Smooth muscle cell (in vitro differentiated cells): ENCODE measurements around the gene CNOT6L. TPM values are rescaled to one million over a fixed set of nuclear protein-coding genes. Genes with fewer than 3 reads are reported as not detected.
A peak's percentile ranks its signal among the peaks of the same experiment; 100 is the strongest.

ENCODE experiments used
- DNase-seq: peaks from one replicate; lab custom pipeline; 2025; ENCODE audit not compliant: unreplicated experiment; lab: John Stamatoyannopoulos, UW
- H2AFZ ChIP-seq: fragments of 200-600 bp; sonication (generic); 2 replicates; pipeline ENCODE4 v1.6.0; 2016; ENCODE audit warnings: antibody characterized with exemption, low read depth, mild to moderate bottlenecking
- H3F3A ChIP-seq: fragments of 200-600 bp; sonication (generic); 2 replicates; pipeline ENCODE4 v1.6.0; 2017; ENCODE audit warnings: antibody characterized with exemption, low read depth
- H3K27ac ChIP-seq: fragments of 200-600 bp; sonication (generic); 2 replicates; pipeline ENCODE4 v1.5.1; 2016; ENCODE audit warnings: low read depth, mild to moderate bottlenecking
- H3K27me3 ChIP-seq: fragments of 200-600 bp; sonication (generic); 2 replicates; pipeline ENCODE4 v1.6.1; 2016; ENCODE audit warnings: low read depth, mild to moderate bottlenecking
- H3K36me3 ChIP-seq: fragments of 200-600 bp; sonication (generic); 2 replicates; pipeline ENCODE4 v1.5.1; 2016; ENCODE audit warnings: low read depth
- H3K4me1 ChIP-seq: fragments of 200-600 bp; sonication (generic); 2 replicates; pipeline ENCODE4 v1.5.1; 2016; ENCODE audit warnings: low read depth
- H3K4me2 ChIP-seq: fragments of 200-600 bp; sonication (generic); 2 replicates; pipeline ENCODE4 v1.6.0; 2016; ENCODE audit warnings: mild to moderate bottlenecking
- H3K4me3 ChIP-seq: fragments of 200-600 bp; sonication (generic); 2 replicates; pipeline ENCODE4 v1.5.1; 2016; ENCODE audit warnings: mild to moderate bottlenecking
- H3K79me2 ChIP-seq: fragments of 200-600 bp; sonication (generic); 2 replicates; pipeline ENCODE4 v1.6.0; 2016; ENCODE audit warnings: low read depth, mild to moderate bottlenecking
- H3K9ac ChIP-seq: fragments of 200-600 bp; sonication (generic); 2 replicates; pipeline ENCODE4 v1.6.0; 2016; ENCODE audit warnings: low read depth
- H3K9me3 ChIP-seq: fragments of 200-600 bp; sonication (generic); replicated peaks from 2 replicates; pipeline ENCODE4 v1.5.1; 2016; ENCODE audit warnings: low read depth
- H4K20me1 ChIP-seq: fragments of 200-600 bp; sonication (generic); 2 replicates; pipeline ENCODE4 v1.6.0; 2016; ENCODE audit warnings: low read depth
- WGBS: methylation state at CpG from one replicate; pipeline ENCODE4 v1.1.7; 2016; ENCODE audit warnings: low lambda C conversion rate; 5-methylcytosine and 5-hydroxymethylcytosine counted together
- polyA plus RNA-seq: library from polyadenylated mRNA; unstranded; fragments of >200 nt; fragmentation: Nextera tagmentation; extraction: Ambion mirVana; gene quantifications from 2 replicates; pipeline ENCODE4 v1.2.1, GENCODE V29; 2016
- total RNA-seq: library from RNA; depleted of rRNA; stranded (reverse); fragments of >200 nt; gene quantifications from 2 replicates; pipeline ENCODE4 v1.2.3, GENCODE V29; 2014
- TF ChIP-seq, protein P1 (sequence below): fragments of 200-600 bp; sonication (generic); IDR thresholded peaks from 2 replicates; pipeline ENCODE4 v1.5.1; 2017; ENCODE audit warnings: borderline replicate concordance, mild to moderate bottlenecking, antibody characterized with exemption; ENCODE audit not compliant: insufficient read depth, poor library complexity, severe bottlenecking

CNOT6L gene
- total and polyA plus RNA-seq, 2 experiments from 2014 or later: 4.8 to 22.2 TPM

DNA sequence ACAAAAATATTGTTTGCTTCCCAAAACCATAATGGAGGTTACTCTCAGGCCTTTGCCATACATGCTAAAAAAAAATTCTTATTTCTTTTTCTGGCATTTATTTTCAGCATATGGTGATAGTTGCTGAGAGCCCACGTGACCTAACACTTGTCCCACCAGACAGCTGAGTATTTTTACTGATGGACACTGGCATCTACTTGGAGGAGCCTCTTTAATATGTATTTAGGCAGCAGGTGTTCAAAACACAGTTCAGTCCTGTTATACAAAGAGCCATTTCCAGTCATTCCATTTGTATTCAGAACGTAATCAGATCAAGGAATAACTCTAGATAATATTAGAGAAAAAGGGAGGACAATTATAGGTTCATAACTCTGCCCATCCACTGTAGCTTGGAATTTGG, 118.0 kb downstream of the CNOT6L start:
- Histone ChIP-seq H3K9me3 (no peaks in the 10 kb centered on the region), H3K79me2 (no peaks in the 10 kb centered on the region), H3K4me1 (peaks cover 28% of the 10 kb centered on the region), H3K4me3 (no peak overlapping the region), H3K36me3 (no peaks in the 10 kb centered on the region), H3K9ac (no peak overlapping the region), H3K27me3 (no peaks in the 10 kb centered on the region), H2AFZ (no peak overlapping the region), H3K27ac (no peak overlapping the region), H3K4me2 (no peak overlapping the region), H4K20me1 (no peaks in the 10 kb centered on the region), H3F3A (peaks cover 10% of the 10 kb centered on the region)
- DNase-seq: no peak
- WGBS: 92% methylated on average over 2 of the region's 2 CpGs
- TF ChIP-seq, protein P1, sequence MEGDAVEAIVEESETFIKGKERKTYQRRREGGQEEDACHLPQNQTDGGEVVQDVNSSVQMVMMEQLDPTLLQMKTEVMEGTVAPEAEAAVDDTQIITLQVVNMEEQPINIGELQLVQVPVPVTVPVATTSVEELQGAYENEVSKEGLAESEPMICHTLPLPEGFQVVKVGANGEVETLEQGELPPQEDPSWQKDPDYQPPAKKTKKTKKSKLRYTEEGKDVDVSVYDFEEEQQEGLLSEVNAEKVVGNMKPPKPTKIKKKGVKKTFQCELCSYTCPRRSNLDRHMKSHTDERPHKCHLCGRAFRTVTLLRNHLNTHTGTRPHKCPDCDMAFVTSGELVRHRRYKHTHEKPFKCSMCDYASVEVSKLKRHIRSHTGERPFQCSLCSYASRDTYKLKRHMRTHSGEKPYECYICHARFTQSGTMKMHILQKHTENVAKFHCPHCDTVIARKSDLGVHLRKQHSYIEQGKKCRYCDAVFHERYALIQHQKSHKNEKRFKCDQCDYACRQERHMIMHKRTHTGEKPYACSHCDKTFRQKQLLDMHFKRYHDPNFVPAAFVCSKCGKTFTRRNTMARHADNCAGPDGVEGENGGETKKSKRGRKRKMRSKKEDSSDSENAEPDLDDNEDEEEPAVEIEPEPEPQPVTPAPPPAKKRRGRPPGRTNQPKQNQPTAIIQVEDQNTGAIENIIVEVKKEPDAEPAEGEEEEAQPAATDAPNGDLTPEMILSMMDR: no peak

DNA sequence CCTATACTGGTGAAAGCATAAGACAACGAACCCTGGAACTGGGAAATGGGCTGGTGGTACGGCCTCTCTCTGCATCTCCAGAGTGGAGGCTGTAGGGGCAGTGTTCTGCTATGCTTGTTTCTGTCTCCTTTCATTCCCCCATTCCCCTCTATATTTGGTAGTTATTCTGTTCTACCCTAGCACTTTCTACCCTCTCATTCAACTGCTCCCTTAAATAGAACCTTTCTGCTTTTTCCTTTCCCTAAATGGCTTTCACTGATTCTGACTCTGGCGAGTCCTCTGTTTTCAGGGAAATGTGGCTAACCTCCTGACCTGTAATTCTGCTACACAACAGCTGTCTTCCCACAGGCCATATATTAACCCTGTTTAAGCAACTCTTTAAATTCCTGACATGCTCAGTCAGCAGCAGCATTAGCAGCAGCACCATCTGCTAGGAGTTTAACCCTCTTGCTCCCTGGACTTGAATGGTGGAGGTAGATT, 119.4 kb downstream of the CNOT6L start:
- no peak overlapping the region for H2AFZ ChIP-seq
- peaks cover 38% of the 10 kb centered on the region for H3K4me1 ChIP-seq
- peak overlapping the region; percentile 87 for H3K27ac ChIP-seq
- DNase-seq: no peak
- H3K9ac ChIP-seq: no peak overlapping the region
- H3K36me3 ChIP-seq: no peaks in the 10 kb centered on the region
- H3F3A ChIP-seq: peaks cover 18% of the 10 kb centered on the region
- no peaks in the 10 kb centered on the region for H3K9me3 ChIP-seq
- H4K20me1 ChIP-seq: no peaks in the 10 kb centered on the region
- H3K79me2 ChIP-seq: no peaks in the 10 kb centered on the region
- WGBS: 6% methylated on average over 3 of the region's 3 CpGs
- TF ChIP-seq, protein P1: no peak
- peak overlapping the region; percentile 55 for H3K4me2 ChIP-seq
- no peak overlapping the region for H3K4me3 ChIP-seq
- H3K27me3 ChIP-seq: no peaks in the 10 kb centered on the region

DNA sequence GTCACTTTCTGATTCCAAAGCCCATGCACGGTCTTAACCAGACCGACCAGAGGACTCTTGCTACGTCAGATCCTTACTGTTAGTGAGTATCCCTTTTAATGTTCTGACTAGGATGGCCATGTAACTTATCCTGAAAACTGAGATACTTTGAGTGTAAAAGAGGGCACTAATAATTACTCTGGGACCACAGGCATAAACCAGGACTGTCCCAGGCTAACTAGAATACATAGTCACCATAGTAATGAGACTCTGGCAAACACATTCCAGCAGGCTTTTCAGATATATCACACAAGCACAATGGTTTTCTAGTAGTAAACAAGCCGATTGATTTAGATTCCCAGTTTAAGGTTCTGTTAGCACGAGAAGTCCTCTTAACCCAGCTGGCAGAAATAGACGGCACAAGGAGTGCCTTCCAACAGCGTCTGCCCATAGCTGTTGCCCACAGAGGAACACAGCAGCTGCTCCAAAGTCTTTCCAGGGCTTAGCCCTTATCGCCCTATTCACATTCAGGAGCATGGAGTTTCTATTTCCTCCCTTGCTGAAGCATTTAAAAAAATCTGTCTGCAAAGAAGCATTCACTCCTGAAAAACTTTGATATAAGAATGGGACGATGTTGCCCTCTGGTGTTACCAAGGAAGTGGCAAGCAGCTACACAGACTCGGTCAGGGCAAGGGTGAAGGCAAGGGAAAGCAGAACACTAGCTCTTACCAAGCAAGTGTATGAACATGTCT, 121.1 kb downstream of the CNOT6L start:
- peak overlapping the region; percentile 20 for H3K4me3 ChIP-seq
- H3K27ac ChIP-seq: peak overlapping the region; percentile 87
- no peaks in the 10 kb centered on the region for H3K79me2 ChIP-seq
- H2AFZ ChIP-seq: peak overlapping the region; percentile 11
- H3K36me3 ChIP-seq: no peaks in the 10 kb centered on the region
- H3F3A ChIP-seq: peaks cover 18% of the 10 kb centered on the region
- peak overlapping the region; percentile 58 for H3K9ac ChIP-seq
- peak overlapping the region; percentile 75 for H3K4me2 ChIP-seq
- H3K27me3 ChIP-seq: no peaks in the 10 kb centered on the region
- H4K20me1 ChIP-seq: no peaks in the 10 kb centered on the region
- WGBS: 11% methylated on average over 10 of the region's 10 CpGs
- no peaks in the 10 kb centered on the region for H3K9me3 ChIP-seq
- DNase-seq: peak; percentile 4
- TF ChIP-seq, protein P1: peak; percentile 43
- H3K4me1 ChIP-seq: peaks cover 38% of the 10 kb centered on the region

DNA sequence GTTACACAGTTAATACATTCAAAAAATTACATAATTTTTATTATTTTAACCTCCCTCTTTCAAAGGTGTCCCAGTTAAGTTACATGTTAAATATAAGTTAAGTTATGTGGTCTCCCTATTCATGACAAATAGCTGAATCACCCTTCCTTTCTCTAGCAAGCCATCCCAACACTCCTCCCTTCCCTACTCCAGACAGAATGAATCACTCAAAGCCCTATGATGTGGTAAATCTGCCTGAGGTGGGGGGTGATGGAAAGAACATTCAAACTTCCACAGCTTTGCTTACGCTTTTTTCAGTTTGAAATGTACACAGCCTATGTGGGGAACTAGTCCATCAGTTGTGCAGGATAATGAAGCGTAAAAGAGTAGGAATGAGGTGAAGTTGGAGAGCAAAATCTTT, 123.4 kb downstream of the CNOT6L start:
- Histone ChIP-seq H3K9ac (no peak overlapping the region), H3K4me2 (peak overlapping the region; percentile 67), H3K27ac (peak overlapping the region; percentile 87), H3K4me1 (peaks cover 37% of the 10 kb centered on the region), H3F3A (peaks cover 18% of the 10 kb centered on the region), H3K36me3 (no peaks in the 10 kb centered on the region), H2AFZ (no peak overlapping the region), H3K27me3 (no peaks in the 10 kb centered on the region), H3K9me3 (no peaks in the 10 kb centered on the region), H3K4me3 (no peak overlapping the region), H4K20me1 (no peaks in the 10 kb centered on the region), H3K79me2 (no peaks in the 10 kb centered on the region)
- DNase-seq: no peak
- TF ChIP-seq, protein P1: no peak
- WGBS: 11% methylated on average over 2 of the region's 2 CpGs
